Activated CD8-positive, alpha-beta memory T cell treated with anti-CD3 and anti-CD28 coated beads for 4 hours (primary cell): Measurements from ENCODE around the gene MAD2L2.

ENCODE experiments used
- DNase-seq, 2 donors: peaks; one replicate each; pipeline ENCODE4 v3.0.0-alpha.2; 2020; ENCODE audit warnings: low read depth in 2 of 2

Gene MAD2L2

GRCh38 chr1:11682287-11682771, 1.4 kb upstream of the MAD2L2 start:
- no peak for DNase-seq

DNA sequence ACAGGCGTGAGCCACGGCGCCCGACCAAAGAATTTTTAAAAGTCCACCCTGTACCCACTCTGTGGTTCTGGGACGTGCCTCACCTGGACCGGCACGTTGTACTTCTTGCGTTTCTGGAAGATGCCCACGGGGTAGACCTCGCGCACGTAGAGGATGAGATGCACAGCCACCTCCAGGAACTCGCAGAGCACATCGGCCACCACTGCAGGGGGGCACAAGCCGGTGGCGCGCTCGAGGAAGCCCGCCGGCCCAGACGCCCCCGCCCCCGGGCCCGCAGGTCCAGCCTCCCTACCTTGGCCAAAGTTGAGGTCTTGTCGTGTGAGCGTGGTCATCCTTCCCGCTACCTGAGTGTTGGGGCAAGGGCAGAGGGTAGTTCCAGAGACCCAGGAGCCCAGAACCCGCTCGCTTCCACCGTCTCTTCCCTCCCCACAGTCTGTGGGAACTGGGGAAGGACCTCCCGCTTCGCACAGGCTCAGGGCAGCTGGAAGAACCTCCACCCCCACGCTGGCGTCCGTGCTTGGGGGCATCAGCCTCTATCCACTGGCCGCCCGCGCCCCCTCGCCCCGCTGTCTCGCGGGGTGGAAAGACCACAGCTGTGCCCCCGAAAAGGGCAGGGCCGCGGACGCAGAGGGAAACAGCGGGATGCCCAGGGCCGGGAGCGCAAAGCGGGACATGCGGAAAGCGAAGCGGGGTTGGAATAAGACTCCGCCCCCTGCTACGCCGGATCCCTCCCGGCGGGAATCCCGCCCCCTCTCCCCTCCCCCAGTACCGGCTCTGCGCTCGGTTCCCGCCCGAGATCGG, 478 bp downstream of the MAD2L2 start:
- DNase-seq: no peak

GRCh38 chr1:11678442-11678841, 2.5 kb downstream of the MAD2L2 start:
- DNase-seq: no peak

- no peak for DNase-seq
Measured at GRCh38 chr1:11676386-11677103, 4.4 kb downstream of the MAD2L2 start.

DNA sequence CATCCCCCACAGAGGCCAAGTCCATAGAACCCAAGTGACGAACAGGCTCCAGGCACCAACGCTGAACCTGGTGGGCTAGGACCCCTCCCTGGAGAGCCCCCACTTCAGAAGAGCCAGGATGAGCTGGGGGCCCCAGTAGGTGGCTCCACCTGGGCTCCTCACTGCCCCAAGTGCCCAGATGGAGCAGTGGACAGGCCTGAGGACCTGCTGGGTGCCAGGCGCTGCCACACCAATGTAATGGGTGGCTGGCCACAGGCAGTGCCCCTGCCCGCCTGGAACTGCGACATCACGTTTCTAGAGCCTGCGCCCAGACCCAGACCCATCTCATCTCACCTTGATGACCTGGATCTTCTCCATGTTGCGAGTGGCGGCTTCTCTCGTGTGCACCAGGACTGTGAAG, 5.6 kb downstream of the MAD2L2 start:
- no peak for DNase-seq

DNA sequence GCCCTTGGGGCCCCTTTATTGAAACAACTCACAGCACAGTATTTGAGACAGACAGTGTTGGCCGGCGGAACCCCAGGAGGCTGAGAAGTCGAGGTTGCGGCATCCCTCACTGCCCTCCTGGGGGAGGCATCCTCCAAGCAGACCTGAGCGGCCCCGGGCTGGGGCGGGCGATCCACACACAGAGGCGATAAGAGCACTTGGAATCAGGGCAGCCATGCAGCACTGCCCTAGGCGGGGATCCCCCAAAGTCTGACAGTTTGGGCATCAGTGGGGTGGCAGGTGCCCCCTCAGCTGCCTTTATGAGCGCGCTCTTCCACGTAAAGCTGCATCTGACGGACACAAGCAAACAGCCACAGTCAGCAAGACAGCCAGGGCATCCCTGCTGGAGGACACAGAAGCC, 6.5 kb downstream of the MAD2L2 start:
- DNase-seq: no peak

GRCh38 chr1:11673089-11673769, 7.7 kb downstream of the MAD2L2 start:
- no peak for DNase-seq

GRCh38 chr1:11671544-11672286, 9.2 kb downstream of the MAD2L2 start:
- DNase-seq: no peak

DNA sequence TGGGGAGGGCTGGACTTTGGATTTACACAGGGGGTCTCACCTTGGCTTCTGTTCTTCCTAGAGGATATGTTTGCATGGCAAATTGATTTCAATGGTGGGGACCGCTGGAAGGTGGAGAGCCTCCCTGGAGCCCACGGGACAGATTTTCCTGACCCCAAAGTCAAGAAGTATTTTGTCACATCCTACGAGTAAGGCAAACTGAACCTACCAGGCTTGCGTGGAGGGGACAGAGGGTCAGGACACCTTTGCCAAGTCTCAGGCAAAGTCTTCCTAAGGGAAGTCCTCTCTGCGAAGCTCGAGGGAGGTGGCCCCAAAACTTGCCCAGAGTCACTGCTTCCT, 9.8 kb downstream of the MAD2L2 start:
- no peak for DNase-seq

DNA sequence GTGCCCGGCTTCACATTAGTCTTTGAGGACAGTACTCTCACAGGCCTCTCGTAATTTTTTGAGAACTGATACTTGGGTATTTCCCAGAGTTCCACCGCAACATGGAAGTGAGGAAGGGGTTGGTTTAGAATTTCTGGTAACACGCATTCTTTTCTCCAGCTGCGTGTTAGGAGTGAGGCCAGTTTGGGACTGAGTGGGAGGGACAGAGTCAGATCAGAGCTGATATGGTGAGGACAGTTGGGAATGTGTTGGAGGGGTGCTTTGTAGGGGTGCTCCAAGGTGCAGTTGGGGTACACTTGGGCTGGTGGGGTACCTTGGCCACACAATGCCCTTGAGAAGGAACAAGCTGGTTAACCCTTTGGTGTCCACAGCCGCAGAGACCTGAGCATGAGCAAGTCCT, 10.2 kb downstream of the MAD2L2 start:
- no peak for DNase-seq

- DNase-seq: no peak
Measured at GRCh38 chr1:11668516-11668915, 12.4 kb downstream of the MAD2L2 start.

- peak; percentile 36 to 56 for DNase-seq
Measured at GRCh38 chr1:11664336-11665065, 16.4 kb downstream of the MAD2L2 start.

DNA sequence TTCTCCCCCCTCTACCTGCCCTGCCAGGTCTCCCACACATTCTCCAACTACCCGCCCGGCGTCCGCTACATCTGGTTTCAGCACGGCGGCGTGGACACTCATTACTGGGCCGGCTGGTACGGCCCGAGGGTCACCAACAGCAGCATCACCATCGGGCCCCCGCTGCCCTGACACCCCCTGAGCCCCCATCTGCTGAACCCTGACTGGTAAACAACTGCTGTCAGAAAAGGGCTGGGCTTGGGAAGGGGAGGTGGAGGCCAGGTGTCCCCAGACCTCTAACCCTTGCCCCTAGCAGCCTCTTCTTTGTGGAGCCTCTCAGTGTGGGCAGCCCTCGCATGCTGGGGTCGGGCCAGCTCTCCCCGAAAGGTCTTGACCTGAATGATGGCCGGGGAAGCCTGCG, 19.8 kb downstream of the MAD2L2 start:
- no peak for DNase-seq

GRCh38 chr1:11659748-11660147, 21.2 kb downstream of the MAD2L2 start:
- no peak for DNase-seq

DNA sequence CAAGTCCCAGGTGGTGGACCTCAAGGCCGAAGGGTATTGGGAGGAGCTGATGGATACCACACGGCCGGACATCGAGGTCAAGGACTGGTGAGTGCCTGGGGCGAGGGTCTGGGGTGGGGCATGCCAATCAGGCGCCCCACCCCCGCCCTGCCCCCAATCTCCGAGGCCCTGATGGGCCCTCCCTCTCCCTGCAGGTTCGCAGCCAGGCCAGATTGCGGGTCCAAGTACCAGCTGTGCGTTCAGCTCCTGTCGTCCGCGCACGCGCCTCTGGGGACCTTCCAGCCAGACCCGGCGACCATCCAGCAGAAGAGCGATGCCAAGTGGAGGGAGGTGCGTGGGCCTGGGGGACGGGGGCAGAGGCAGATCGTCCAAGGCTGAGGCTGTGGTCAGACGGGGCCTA, 22.4 kb downstream of the MAD2L2 start:
- DNase-seq: no peak

- DNase-seq: no peak
Measured at GRCh38 chr1:11657654-11658053, 23.3 kb downstream of the MAD2L2 start.

DNA sequence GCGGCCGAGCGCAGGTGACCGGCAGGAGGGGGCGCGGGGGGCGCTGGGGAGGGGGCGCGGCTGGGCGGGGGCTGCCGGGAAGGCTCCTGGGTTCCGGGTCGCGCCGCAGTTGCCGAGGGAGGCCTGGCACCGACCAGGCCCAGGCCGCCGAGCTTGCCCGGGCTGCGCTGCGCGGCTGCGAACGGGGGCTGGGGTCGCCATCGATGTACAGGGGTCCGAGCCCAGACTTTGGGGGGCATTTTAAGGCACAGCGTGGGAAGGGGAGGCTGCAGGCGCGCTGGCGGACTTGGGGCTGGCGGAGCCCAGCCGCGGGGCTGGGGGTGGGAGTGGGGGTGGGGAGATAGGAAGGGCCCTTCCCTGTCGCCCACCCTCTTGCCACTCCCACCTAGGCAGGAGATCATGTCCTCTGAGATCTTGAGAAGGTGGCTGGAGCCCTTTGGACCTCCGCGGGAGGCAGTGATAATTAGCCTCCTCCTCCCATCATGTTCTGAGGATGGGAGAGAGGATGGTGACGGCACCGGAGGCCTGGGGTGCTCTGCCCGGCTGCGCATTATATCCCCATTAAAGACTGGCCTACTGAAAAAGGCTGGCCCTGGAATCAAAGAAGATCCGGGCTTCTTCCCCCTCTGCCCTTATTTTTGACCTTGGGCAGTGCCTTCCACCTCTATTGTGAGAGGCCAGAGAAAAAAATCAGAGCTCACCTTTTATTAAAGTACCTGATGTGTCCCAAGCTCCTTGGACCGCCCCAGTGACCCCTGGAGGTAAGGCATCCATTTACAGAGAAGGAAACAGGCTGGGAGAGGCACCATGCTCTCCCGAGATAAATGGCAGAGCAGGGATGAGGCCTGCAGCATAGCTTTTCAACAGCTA, 25.8 kb downstream of the MAD2L2 start:
- no peak for DNase-seq

DNA sequence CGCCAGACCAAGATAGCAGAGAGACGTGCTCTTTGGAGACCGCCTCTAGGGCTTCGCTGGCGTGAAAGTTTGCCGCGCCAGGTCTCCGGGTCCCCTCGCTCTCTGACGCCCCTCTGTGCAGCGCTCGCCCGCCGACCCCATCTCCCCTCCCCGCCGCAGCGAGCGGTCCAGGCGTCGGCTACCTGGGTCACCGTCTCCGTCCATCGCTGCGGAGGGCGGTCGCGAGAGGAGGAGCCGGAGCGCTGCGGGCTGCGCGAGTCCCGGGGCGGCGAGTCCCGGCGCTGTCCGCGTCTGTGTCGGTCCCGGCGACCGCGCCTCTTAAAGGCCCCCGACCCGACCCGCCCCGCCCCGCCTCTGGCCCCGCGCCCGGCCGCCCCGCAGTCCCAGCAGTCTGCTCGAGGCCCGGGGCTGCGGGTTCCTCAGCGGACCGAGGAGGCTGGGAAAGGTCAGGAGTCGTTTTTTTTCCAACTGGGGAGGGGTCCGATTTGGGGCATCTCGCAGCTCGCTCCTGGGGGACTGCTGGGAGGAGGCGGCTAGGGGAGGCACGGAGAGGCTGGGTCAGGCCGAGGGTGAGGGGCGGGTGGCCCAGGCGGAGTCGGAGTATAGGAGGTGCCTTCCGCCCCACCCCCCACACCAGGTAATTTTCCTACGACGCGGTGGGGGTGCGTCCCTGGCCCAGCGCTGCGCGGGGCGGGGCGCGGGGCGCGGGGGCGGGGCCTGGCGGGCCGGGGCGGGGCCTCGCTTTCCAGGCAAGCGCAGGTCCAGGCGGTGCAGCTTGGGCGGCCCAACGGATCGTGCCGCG, 26.6 kb downstream of the MAD2L2 start, which contains the start of the genes FBXO2 and FBXO44:
Gene FBXO2, minus strand, starts transcription at position 293 of the 802 bp plus-strand sequence. Its CDS starts 89 bp downstream, at position 204.
Gene FBXO44, plus strand, starts transcription at position 741 of the 802 bp plus-strand sequence. CDS start 959 bp downstream, outside the sequence.
- peak; percentile 20 to 45 for DNase-seq

- DNase-seq: no peak
Measured at GRCh38 chr1:11653861-11654136, 27.1 kb downstream of the MAD2L2 start.
